GM23338 (cell line): ENCODE data around the gene YPEL3.

Source experiments
- CREB1 ChIP-seq: fragments of 250-450 bp; sonication (Bioruptor Pico); IDR thresholded peaks from 2 replicates; pipeline ENCODE4 v1.5.0; 2020; ENCODE audit warnings: low read depth, mild to moderate bottlenecking, moderate library complexity
- CTCF ChIP-seq, 2 experiments: fragments of 200-600 bp in 1 of 2; sonication (generic) in 1 of 2; conservative IDR thresholded peaks; 2 replicates each; pipeline versions ENCODE4 v1.5.1 to v1.6.1; 2016 to 2017; ENCODE audit warnings: antibody characterized with exemption in 2 of 2, low read depth in 2 of 2, mild to moderate bottlenecking in 2 of 2, moderate library complexity in 1 of 2
- EZH2 ChIP-seq: fragments of 200-600 bp; sonication (generic); IDR thresholded peaks from one replicate; pipeline ENCODE4 v1.8.0; 2017; ENCODE audit warnings: antibody characterized with exemption, mild to moderate bottlenecking, low read depth; ENCODE audit not compliant: unreplicated experiment
- POLR2AphosphoS5 ChIP-seq: IDR thresholded peaks from 2 replicates; pipeline ENCODE4 v1.6.1; 2016; ENCODE audit warnings: antibody characterized with exemption, low read depth

DNA sequence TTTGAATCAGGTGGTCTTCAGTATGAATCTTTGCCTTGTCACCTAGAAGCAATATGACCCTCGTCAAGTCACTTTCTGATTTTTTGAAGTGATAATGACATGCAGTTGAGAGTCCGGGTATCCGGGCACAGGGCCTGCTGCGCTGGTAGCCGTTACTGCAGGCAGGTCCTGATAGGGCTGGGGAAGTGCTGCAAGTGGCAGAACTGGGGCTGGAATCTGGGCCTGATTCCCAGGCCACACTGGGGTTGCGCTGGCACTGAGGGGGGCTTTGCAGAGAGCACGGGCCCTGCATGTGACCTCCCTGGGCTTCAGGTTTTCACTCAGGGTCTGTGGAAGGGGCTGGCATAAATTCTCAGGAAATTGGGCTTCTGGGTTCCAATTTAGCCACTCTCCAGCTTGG, 17.3 kb downstream of the YPEL3 start:
- TF ChIP-seq CTCF (conservative IDR thresholded peaks at IDR 0.05; ENCODE audit: low read depth in 2 of 2), result no peak
- TF ChIP-seq EZH2, result no peak
- TF ChIP-seq CREB1 (CRISPR knock-in tag), result no peak
- no peak for TF ChIP-seq POLR2AphosphoS5
